ENCODE measurements around the gene TKTL1. TPM values are rescaled to one million over a fixed set of nuclear protein-coding genes. Genes with fewer than 3 reads are reported as not detected.

The TKTL1 gene
- total and polyA plus RNA-seq, 2 experiments from 2014 or later, result not detected

DNA sequence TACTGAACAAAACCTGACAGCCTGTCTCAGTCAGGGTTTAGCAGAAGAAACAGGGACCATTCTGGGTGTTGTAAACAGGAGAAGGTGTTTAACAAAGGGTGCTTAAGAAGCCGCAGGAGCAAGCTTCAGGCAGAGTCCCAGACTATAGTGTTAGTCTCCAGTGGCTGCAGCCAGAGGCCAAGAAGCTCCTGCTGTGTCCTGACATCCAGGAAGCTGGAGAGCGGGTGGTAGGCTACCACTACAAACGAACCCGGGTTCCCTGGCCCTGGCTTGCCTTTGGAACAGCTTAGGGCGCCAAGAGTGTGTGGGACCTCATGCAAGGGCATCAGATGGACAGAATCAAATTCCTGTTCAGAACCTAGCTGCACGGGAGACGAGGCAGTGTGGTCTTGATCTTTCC is 27.9 kb downstream of the TKTL1 start:
- no peak overlapping the region for H3K27ac Mint-ChIP-seq
- no peaks in the 10 kb centered on the region for H3K36me3 Mint-ChIP-seq (ENCODE audit: low read depth)
- Histone ChIP-seq H3K36me3 (ENCODE audit: insufficient read depth) (no peaks in the 10 kb centered on the region), H3K4me1 (ENCODE audit: insufficient read depth) (no peaks in the 10 kb centered on the region), H3K79me2 (replicated peaks; ENCODE audit: insufficient read depth) (no peaks in the 10 kb centered on the region), H2AFZ (no peak overlapping the region), H3K4me2 (no peak overlapping the region), H3K4me3 (no peak overlapping the region), H4K20me1 (replicated peaks; ENCODE audit: insufficient read depth) (no peaks in the 10 kb centered on the region), H3K9me2 (ENCODE audit: insufficient read depth) (no peaks in the 10 kb centered on the region), H3F3A (replicated peaks; ENCODE audit: low read depth) (no peaks in the 10 kb centered on the region), H3K27ac (ENCODE audit: low read depth) (no peak overlapping the region), H3K27me3 (ENCODE audit: insufficient read depth) (no peaks in the 10 kb centered on the region)
- ATAC-seq (peak; percentile 61), DNase-seq (ENCODE audit: low spot score) (no peak)
- no peaks in the 10 kb centered on the region; the same call in 2 of the 3 replicates for H3K9me3 Mint-ChIP-seq
- H3K4me3 Mint-ChIP-seq, result no peak overlapping the region
- H3K27me3 Mint-ChIP-seq (ENCODE audit: insufficient read depth, low read depth, poor library complexity), result peaks cover 4% of the 10 kb centered on the region
- TF ChIP-seq STAT1 (IDR thresholded peaks at IDR 0.05; ENCODE audit: unreplicated experiment) (no peak), JUNB (IDR thresholded peaks at IDR 0.05; ENCODE audit: unreplicated experiment) (no peak), NANOG (IDR thresholded peaks at IDR 0.05; ENCODE audit: borderline replicate concordance) (no peak), POLR2AphosphoS5 (IDR thresholded peaks at IDR 0.05; ENCODE audit: low read depth) (no peak), CREB1 (CRISPR knock-in tag; IDR thresholded peaks at IDR 0.05; ENCODE audit: low read depth) (no peak), EZH2phosphoT487 (IDR thresholded peaks at IDR 0.05; ENCODE audit: unreplicated experiment) (no peak), ZNF462 (CRISPR knock-in tag; IDR thresholded peaks at IDR 0.05) (no peak)
- no peaks in the 10 kb centered on the region for H3K4me1 Mint-ChIP-seq

DNA sequence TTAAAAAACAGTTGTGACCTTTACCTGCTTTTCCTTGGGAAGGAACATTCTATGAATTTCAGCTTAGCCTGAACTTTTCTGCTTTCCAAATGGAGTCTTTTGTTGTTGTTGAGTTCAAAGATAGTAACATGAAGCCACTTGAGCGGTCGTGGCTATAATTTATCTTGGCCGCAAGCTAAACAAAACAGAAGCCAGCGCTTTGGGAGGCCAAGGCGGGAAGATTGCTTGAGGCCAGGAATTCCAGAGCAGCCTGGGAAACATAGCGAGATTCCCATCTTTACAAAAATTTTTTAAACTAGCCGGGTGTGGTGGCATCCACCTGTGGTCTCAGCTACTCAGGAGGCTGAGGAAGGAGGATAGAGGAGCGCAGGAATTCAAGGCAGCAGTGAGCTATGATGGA is 29.9 kb downstream of the TKTL1 start:
- H3K4me3 Mint-ChIP-seq, result no peak overlapping the region
- no peaks in the 10 kb centered on the region for H3K4me1 ChIP-seq (ENCODE audit: insufficient read depth)
- no peaks in the 10 kb centered on the region for H3F3A ChIP-seq (replicated peaks; ENCODE audit: low read depth)
- H3K9me3 Mint-ChIP-seq, result no peaks in the 10 kb centered on the region; the same call in 2 of the 3 replicates
- no peaks in the 10 kb centered on the region for H3K27me3 ChIP-seq (ENCODE audit: insufficient read depth)
- no peaks in the 10 kb centered on the region for H3K36me3 ChIP-seq (ENCODE audit: insufficient read depth)
- H3K27ac ChIP-seq (ENCODE audit: low read depth), result no peak overlapping the region
- DNase-seq (ENCODE audit: low spot score), result no peak
- no peaks in the 10 kb centered on the region for H4K20me1 ChIP-seq (replicated peaks; ENCODE audit: insufficient read depth)
- H3K4me1 Mint-ChIP-seq, result peaks cover 2% of the 10 kb centered on the region; the same call in 1 of the 3 replicates
- no peak overlapping the region for H2AFZ ChIP-seq
- H3K4me3 ChIP-seq, result no peak overlapping the region
- ATAC-seq, result no peak
- no peaks in the 10 kb centered on the region for H3K9me2 ChIP-seq (ENCODE audit: insufficient read depth)
- H3K4me2 ChIP-seq, result no peak overlapping the region
- H3K36me3 Mint-ChIP-seq (ENCODE audit: low read depth), result no peaks in the 10 kb centered on the region
- no peaks in the 10 kb centered on the region for H3K79me2 ChIP-seq (replicated peaks; ENCODE audit: insufficient read depth)
- no peak overlapping the region for H3K27ac Mint-ChIP-seq
- peaks cover 5% of the 10 kb centered on the region for H3K27me3 Mint-ChIP-seq (ENCODE audit: insufficient read depth, low read depth, poor library complexity)
- no peak for TF ChIP-seq ZNF114 (CRISPR knock-in tag; IDR thresholded peaks at IDR 0.05)
- TF ChIP-seq EZH2 (IDR thresholded peaks at IDR 0.05; ENCODE audit: low read depth, unreplicated experiment), result no peak
- no peak for TF ChIP-seq CTCF (conservative IDR thresholded peaks at IDR 0.05; ENCODE audit: low read depth in 2 of 2)
- no peak for TF ChIP-seq POLR2AphosphoS5 (IDR thresholded peaks at IDR 0.05; ENCODE audit: low read depth)
- no peak for TF ChIP-seq CREB1 (CRISPR knock-in tag; IDR thresholded peaks at IDR 0.05; ENCODE audit: low read depth)
- no peak for TF ChIP-seq EZH2phosphoT487 (IDR thresholded peaks at IDR 0.05; ENCODE audit: unreplicated experiment)
- no peak for TF ChIP-seq ZNF331 (CRISPR knock-in tag; IDR thresholded peaks at IDR 0.05; ENCODE audit: low read depth)
